ENCODE data around the gene MATCAP1. TPM values are rescaled to one million over a fixed set of nuclear protein-coding genes. Genes with fewer than 3 reads are reported as not detected.
A peak's percentile ranks its signal among the peaks of the same experiment; 100 is the strongest.

The MATCAP1 gene
- total RNA-seq, 1 experiment from 2014 or later: 16.2 TPM

DNA sequence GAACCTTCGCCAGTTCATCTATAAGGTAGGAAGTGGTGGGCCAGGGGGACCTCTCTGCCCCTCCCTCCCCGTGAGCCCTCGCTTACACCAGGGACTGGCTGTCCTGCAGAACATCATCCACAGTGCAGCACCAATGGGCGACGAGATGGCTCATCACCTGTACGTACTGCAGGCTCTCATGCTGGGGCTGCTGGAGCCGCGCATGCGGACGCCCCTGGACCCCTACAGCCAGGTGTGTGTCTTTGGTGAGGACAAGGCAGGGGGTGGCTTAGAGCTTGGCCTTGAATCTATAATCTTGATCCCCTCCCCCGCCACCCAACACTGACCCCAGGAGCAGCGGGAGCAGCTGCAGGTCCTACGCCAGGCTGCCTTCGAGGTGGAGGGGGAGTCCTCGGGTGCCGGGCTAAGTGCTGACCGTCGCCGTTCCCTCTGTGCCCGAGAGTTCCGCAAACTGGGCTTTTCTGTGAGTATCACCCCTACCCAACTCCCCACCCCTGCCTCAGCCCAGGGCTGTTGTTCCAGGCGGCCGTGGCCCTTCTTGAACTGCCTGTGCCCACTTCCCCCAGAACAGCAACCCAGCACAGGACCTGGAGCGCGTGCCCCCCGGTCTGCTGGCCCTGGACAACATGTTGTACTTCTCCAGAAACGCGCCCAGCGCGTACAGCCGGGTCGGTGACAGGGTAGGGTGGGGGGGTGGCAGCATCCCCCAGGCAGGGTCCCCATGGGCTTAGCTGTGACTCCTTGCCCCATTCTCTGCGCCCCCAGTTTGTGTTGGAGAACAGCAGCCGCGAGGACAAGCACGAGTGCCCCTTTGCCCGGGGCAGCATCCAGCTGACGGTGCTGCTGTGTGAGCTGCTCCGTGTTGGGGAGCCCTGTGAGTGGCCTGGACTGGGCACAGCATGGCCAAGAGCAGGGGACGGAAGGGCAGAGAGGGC lies 17.9 kb upstream of the MATCAP1 start:
- peak; percentile 50 for DNase-seq
- Histone ChIP-seq H3K36me3 (replicated peaks; ENCODE audit: control insufficient read depth, insufficient read depth, low read length) (peaks cover 9% of the 10 kb centered on the region), H3K27me3 (ENCODE audit: control insufficient read depth, insufficient read depth, low read length) (no peaks in the 10 kb centered on the region), H3K4me3 (ENCODE audit: insufficient read depth, low read depth, low read length) (no peak overlapping the region)

DNA sequence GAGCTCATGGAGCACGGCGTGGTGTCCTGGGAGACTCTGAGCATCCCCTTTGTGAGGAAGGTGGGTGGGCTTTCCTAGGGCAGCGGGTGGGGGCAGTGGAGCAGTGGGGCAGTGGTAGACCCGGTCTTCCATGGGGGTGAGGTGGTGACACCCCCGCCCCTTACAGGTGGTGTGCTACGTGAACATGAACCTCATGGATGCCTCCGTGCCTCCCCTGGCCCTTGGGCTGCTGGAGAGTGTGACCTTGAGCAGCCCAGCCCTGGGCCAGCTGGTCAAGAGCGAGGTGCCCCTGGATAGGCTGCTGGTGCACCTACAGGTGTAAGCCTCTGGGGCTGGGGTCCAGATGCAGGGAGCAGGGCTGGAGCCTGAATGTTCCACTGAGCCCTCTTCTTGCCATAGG lies 16.7 kb upstream of the MATCAP1 start:
- H3K4me3 ChIP-seq (ENCODE audit: insufficient read depth, low read depth, low read length): no peak overlapping the region
- no peaks in the 10 kb centered on the region for H3K27me3 ChIP-seq (ENCODE audit: control insufficient read depth, insufficient read depth, low read length)
- DNase-seq: peak; percentile 54

DNA sequence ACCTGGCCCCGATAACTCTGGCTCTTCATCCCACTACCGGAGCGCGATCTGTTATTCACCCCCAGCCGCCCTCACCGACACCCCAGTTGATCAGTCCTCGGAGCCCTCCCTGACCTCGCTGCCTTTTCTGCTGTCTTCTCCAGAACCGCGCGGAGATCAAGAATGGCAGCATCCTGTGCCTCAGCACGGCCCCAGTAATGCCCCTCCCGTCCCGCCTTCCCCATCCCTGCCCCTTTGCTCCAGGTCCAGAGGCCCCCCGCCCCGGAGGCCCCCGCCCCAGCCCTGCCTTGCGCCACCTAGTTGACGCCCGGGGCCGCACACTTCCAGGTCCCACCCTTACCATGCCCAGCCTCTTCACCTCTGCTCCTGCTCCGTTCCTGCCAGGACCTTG lies 16.0 kb upstream of the MATCAP1 start:
- peaks cover 24% of the 10 kb centered on the region for H3K36me3 ChIP-seq (replicated peaks; ENCODE audit: control insufficient read depth, insufficient read depth, low read length)
- peak overlapping the region; percentile 80 for H3K4me3 ChIP-seq (ENCODE audit: insufficient read depth, low read depth, low read length)
- H3K27me3 ChIP-seq (ENCODE audit: control insufficient read depth, insufficient read depth, low read length): no peaks in the 10 kb centered on the region
- peak; percentile 97 for DNase-seq

More for the DNA sequence above, 16.7 kb upstream of the MATCAP1 start:
- peaks cover 19% of the 10 kb centered on the region for H3K36me3 ChIP-seq (replicated peaks; ENCODE audit: control insufficient read depth, insufficient read depth, low read length)

DNA sequence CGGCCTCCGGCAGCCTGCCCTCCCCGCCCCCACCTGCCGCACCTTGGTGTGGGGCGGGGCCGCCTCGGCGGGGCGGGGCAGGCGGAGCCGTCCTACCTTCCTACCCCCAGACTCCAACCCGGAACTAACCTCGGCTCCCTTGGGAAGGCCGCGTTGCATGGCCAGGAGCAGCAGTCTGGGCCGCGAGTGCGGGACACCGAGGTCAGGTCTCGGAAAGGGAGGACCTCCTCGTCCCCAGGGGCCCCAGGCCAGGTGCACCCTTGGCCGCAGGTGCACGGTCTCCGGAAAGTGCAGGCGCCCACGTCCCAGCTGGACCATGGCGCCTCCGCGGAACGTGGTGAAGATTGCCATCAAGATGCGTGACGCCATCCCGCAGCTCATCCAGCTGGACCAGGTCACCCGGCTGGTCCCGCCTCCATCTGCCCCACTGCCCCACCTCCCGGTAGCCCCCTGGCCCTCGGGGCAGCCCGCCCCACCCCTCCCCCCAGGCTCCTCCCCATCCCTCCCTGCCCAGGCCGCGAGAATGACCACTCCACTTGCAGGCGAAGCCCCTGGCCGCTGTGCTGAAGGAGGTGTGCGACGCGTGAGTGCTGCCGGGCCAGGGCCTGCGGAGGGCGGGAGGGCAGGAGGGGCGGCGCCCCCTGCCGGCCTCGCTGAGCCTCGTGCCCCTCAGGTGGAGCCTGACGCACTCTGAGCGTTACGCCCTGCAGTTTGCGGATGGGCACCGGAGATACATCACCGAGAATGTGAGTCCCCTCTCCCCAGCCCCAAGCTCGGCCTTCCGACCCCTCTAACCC lies 15.4 kb upstream of the MATCAP1 start, which contains the start of gene ELMO3:
Gene ELMO3, plus strand, starts transcription at position 121 of the 797 bp plus-strand sequence. Its CDS starts 196 bp downstream, at position 317.
- Histone ChIP-seq H3K36me3 (replicated peaks; ENCODE audit: control insufficient read depth, insufficient read depth, low read length) (peaks cover 29% of the 10 kb centered on the region), H3K27me3 (ENCODE audit: control insufficient read depth, insufficient read depth, low read length) (no peaks in the 10 kb centered on the region), H3K4me3 (ENCODE audit: insufficient read depth, low read depth, low read length) (peak within 1 kb of the TSS; percentile 80)
- peak; percentile 98 for DNase-seq

DNA sequence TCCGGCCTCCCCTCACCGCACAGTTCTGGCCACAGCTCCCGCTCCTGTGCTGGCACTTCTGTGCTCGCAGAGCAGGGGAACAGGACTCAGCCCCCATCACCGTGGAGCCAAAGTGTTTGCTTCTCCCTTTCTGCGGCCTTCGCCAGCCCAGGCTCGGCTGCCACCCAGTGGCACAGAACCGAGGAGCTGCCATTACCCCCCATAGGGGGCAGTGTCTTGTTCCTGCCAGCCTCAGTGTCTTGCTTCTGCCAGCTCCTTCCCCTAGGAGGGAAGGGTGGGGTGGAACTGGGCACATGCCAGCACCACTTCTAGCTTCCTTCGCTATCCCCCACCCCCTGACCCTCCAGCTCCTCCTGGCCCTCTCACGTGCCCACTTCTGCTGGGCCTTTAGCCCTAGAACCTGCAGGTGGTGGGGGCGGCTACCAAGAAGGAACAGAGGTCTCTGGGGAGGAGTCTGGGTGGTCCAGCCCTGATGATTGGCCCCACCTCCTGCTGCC lies 14.5 kb upstream of the MATCAP1 start:
- Histone ChIP-seq H3K36me3 (replicated peaks; ENCODE audit: control insufficient read depth, insufficient read depth, low read length) (peaks cover 36% of the 10 kb centered on the region), H3K4me3 (ENCODE audit: insufficient read depth, low read depth, low read length) (no peak overlapping the region), H3K27me3 (ENCODE audit: control insufficient read depth, insufficient read depth, low read length) (no peaks in the 10 kb centered on the region)
- peak; percentile 91 for DNase-seq

DNA sequence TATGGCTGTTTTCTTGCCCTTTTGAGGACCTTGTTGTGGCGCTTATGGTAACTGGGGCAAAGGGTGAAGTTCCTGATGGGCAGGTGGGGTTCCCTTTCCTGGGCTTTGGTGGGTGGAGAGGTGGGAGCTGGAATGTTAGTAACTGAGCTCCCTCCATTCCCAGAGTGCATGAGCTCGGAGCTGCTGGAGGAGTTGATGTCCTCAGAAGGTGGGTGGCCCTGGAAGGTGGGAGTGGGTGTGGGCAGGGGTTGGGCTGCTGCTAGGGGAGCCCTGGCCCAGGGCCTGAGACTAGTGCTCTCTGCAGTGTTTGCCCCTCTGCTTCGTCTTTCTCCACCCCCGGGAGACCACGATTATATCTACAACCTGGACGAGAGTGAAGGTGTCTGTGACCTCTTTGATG lies 13.9 kb upstream of the MATCAP1 start:
- no peak overlapping the region for H3K4me3 ChIP-seq (ENCODE audit: insufficient read depth, low read depth, low read length)

DNA sequence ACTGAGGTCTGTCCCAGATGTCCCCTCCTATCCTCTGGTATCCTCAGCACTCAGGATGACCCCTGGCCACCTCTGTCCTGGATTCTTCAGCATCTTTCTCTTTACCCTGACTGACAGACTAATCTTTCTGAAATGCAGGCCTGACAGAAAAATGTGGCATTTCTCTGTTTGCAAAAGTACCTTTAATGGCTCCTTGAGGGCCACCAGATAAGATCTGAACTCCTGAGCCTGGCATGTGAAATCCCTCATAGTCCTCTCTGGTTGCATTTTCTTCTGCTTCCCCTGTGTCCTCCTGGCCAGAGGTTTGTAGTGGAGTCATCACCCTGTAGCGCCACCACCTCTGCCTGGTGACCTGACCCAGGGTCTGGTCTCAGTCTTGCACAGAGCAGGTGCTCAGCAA lies 13.1 kb upstream of the MATCAP1 start:
- no peak overlapping the region for H3K4me3 ChIP-seq (ENCODE audit: insufficient read depth, low read depth, low read length)
- DNase-seq: no peak
- peaks cover 38% of the 10 kb centered on the region for H3K36me3 ChIP-seq (replicated peaks; ENCODE audit: control insufficient read depth, insufficient read depth, low read length)
- no peaks in the 10 kb centered on the region for H3K27me3 ChIP-seq (ENCODE audit: control insufficient read depth, insufficient read depth, low read length)

More for the DNA sequence above, 13.9 kb upstream of the MATCAP1 start:
- H3K36me3 ChIP-seq (replicated peaks; ENCODE audit: control insufficient read depth, insufficient read depth, low read length): peaks cover 38% of the 10 kb centered on the region
- H3K27me3 ChIP-seq (ENCODE audit: control insufficient read depth, insufficient read depth, low read length): no peaks in the 10 kb centered on the region
- DNase-seq: no peak

DNA sequence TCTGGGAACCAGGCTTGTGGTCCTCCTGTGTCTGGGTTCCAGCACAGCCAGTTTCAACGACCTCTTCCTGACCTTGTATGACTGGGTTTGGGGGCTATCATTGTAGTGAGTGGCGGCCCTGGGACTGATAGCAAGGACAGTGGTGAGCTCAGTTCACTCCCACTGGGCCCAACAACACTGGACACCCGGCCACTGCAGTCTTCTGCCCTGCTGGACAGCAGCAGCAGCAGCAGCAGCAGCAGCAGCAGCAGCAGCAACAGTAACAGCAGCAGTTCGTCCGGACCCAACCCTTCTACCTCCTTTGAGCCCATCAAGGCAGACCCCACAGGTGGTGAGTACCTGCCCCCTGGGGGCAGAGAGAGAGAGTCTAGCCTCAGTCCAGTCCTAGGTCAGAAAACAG lies 11.9 kb upstream of the MATCAP1 start:
- Histone ChIP-seq H3K36me3 (replicated peaks; ENCODE audit: control insufficient read depth, insufficient read depth, low read length) (peaks cover 38% of the 10 kb centered on the region), H3K4me3 (ENCODE audit: insufficient read depth, low read depth, low read length) (no peak overlapping the region), H3K27me3 (ENCODE audit: control insufficient read depth, insufficient read depth, low read length) (no peaks in the 10 kb centered on the region)
- DNase-seq: no peak

DNA sequence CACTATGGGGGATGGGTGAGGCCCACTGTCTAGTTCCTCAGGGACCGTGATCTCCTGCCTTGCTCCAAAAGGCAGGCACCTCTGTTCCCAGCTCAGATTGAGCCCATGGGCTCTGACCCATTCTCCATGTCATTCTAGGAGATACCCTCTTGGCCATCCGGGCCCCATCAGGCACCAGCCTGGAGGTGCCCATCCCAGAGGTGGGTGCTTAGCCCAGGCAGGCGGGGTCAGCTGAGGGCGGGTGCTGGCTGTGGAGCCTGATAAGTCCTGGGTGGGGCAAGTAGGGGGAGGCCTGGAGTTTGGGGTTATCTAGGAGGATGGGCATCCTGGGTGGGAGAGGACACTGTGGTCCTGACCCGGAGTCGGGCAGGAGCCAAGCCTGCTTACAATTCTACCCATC lies 10.5 kb upstream of the MATCAP1 start:
- H3K36me3 ChIP-seq (replicated peaks; ENCODE audit: control insufficient read depth, insufficient read depth, low read length): peaks cover 38% of the 10 kb centered on the region
- H3K4me3 ChIP-seq (ENCODE audit: insufficient read depth, low read depth, low read length): no peak overlapping the region
- no peaks in the 10 kb centered on the region for H3K27me3 ChIP-seq (ENCODE audit: control insufficient read depth, insufficient read depth, low read length)
- DNase-seq: no peak

DNA sequence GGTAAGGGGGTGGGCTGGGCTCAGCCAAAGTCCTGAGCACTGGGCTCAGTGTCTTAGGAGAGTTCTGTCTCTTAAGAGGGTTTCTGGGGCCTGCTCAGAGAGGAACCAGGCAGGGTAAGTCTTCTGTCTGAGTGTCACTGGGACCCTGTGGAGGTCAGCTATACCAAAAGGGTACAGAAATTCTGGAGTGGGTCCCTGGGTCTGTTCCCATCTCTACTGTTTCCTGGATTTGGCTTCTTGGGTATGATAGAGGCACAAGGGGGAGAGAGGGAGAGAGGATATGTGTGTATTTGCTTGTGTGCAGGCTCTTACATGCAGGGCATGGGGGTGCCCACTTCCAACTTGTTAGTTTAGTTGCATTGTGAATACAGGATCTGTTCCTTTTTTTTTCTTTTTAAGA lies 9.8 kb upstream of the MATCAP1 start:
- DNase-seq: no peak
- no peak overlapping the region for H3K4me3 ChIP-seq (ENCODE audit: insufficient read depth, low read depth, low read length)
- H3K27me3 ChIP-seq (ENCODE audit: control insufficient read depth, insufficient read depth, low read length): no peaks in the 10 kb centered on the region
- peaks cover 38% of the 10 kb centered on the region for H3K36me3 ChIP-seq (replicated peaks; ENCODE audit: control insufficient read depth, insufficient read depth, low read length)

DNA sequence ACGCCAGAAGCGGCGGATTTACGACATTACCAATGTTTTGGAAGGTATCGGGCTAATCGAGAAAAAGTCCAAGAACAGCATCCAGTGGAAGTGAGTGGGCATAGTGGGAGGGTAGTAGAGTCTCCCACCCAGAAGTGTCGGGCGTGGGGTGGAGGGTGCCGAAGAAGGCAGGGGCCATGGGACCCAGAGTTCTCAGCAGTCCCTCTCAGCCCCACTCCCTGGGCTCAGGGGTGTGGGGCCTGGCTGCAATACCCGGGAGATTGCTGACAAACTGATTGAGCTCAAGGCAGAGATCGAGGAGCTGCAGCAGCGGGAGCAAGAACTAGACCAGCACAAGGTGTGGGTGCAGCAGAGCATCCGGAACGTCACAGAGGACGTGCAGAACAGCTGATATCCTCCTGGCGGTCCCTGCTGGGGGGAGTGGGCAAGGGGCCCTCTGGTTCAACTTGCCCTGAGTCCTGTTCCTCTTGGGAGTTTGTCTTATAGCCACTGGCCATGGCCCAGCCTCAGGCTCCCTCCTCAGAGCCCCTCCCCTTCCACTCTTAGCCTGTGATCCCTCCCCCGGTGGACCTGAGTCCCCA lies 9.1 kb upstream of the MATCAP1 start:
- peak; percentile 54 for DNase-seq
- peaks cover 38% of the 10 kb centered on the region for H3K36me3 ChIP-seq (replicated peaks; ENCODE audit: control insufficient read depth, insufficient read depth, low read length)
- H3K4me3 ChIP-seq (ENCODE audit: insufficient read depth, low read depth, low read length): peak overlapping the region; percentile 95
- no peaks in the 10 kb centered on the region for H3K27me3 ChIP-seq (ENCODE audit: control insufficient read depth, insufficient read depth, low read length)

DNA sequence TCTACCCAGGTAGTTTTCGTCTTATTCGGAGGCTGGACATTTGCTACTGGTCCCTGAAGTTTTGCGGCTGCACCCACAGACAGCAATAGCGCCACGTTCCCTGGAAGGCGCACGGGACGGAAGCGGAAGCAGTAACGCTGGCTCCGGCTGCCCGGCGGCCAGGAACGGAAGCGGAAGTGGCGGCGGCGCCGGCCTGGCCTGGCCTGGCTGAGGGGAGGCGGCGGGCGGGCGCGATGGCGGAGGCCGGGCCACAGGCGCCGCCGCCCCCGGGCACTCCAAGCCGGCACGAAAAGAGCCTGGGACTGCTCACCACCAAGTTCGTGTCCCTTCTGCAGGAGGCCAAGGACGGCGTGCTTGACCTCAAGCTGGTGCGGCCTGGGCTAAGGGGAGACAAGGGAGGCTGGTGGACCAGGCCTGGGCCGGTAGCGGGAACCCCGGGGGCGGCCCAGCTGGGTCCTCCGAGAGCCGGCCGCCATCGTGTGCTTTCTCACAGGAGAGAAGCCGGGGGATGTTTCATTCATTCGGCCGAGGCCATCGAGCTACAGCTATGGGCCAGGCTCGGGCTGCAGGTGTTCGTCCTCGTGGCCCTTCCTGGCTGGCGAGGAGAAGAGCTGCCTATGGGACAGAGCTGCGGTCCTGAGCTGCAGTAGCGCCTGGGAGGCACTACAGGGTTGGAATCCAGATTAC lies 8.4 kb upstream of the MATCAP1 start, which contains the start of gene E2F4:
Gene E2F4, plus strand, starts transcription at position 161 of the 687 bp plus-strand sequence. Its CDS starts 73 bp downstream, at position 234.
- Histone ChIP-seq H3K36me3 (replicated peaks; ENCODE audit: control insufficient read depth, insufficient read depth, low read length) (peaks cover 34% of the 10 kb centered on the region), H3K27me3 (ENCODE audit: control insufficient read depth, insufficient read depth, low read length) (no peaks in the 10 kb centered on the region), H3K4me3 (ENCODE audit: insufficient read depth, low read depth, low read length) (peak within 1 kb of the TSS; percentile 95)
- peak; percentile 97 for DNase-seq

DNA sequence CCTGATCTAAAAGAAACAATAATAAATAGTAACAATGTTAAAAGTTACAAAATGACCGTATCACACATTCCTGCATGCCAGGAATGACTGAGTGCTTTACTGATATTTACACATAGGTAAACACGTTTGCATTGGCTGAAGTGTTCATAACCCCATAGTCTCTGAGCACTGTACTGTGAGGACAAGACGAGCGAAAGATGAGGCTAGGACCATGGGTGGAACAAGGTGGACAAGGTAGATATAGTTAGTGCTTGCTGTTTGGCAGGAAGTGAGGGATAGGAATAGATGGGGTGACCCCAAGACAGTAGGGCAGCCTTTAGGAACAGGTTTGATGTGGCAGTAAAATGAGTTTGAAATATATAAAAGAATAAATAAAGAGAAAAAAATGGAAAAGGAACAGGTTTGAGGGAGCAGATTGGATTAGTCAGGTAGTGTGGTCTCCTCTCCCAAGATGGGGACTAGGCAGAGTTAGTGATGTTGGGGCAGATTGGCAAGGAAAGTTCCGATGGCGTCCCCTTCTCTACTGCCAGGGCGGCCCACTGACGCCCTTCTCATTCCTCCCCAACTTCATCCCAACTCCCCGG lies 7.7 kb upstream of the MATCAP1 start:
- H3K4me3 ChIP-seq (ENCODE audit: insufficient read depth, low read depth, low read length): peak overlapping the region; percentile 3; the same call in 1 of the 2 replicates
- H3K36me3 ChIP-seq (replicated peaks; ENCODE audit: control insufficient read depth, insufficient read depth, low read length): peaks cover 27% of the 10 kb centered on the region
- DNase-seq: no peak
- no peaks in the 10 kb centered on the region for H3K27me3 ChIP-seq (ENCODE audit: control insufficient read depth, insufficient read depth, low read length)

Measured in H7 (cell line).